HG02610 (cell line): Measurements from ENCODE around the gene KCNAB1.
A peak's percentile ranks its signal among the peaks of the same experiment; 100 is the strongest.

Experiments used
- ATAC-seq: cut with Tn5 transposase; IDR thresholded peaks from one replicate; pipeline ENCODE4 v1.9.1; 2021; ENCODE audit warnings: mild to moderate bottlenecking, moderate library complexity; ENCODE audit not compliant: unreplicated experiment

KCNAB1 gene

DNA sequence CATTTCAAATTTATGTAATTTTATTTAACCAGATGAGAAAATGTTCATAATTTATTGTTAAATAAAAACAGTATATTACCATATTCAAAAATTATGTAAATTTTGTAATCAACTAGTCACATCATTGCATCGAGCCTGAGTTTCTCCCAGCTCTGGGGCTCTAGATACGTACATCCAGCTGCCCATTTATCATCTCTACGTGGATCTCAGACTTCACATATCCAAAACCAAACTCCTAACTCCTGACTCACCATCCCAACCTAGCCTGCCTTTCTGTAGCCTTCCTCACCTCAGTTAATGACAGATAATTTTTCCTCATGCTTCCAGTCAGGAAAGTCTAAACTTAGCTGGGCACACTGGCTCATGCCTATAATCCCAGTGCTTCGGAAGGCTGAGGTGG lies 239.7 kb downstream of the KCNAB1 start:
- no peak for ATAC-seq

DNA sequence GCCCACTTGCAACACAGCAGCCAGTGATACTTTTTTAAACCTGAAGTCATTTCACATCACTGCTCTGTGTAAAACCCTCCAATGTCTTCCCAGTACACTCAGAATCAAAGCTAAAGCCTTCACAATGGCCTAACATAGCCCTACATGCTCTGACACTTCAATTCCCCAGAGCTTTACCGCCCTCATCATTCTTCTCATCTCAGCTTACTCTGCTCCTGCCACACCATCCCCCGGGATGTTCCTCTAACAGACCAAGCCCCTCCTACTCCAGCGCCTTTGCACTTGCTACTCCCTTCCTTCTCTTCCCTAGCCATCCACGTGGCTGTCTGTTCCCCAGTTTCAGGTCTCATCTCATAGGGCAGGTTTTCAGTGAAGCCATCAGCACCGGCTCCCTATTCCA lies 240.6 kb downstream of the KCNAB1 start:
- ATAC-seq, result no peak

DNA sequence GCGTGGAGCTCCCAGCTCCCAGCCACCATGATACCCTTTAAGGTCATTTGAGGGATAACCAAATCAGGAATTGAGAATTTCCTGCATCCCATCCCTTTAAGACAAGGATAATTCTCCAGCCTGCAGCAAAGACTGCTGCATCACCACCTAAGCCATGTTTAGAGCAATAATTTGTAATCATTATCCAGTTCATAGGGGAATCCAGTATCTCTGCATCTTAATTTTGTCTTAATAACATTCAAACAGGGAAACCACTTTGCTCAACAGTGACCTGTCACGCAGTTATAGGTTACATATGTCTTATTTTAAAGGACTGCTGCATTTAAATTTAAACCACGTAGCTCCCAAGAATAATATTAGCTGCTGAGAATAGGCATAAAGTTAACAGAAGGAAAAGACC lies 246.2 kb downstream of the KCNAB1 start:
- ATAC-seq, result no peak

DNA sequence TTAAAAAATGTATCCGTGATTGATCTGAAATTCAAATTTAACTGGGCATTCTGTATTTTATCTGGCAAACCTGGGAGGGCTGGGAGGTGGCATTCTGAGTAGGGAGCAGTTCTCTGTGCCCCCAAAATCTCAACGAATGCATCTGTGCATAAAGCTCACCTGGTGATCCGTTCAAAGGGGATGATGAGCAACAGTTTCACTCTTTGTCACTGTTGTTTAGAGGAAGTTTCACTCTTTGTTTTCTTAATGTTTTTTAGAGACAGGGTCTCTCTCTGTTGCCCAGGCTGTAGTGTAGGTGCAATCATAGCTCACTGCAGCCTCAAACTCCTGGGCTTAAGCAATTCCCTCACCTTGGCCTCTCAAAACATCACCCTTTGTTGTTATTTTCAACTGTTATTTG lies 247.8 kb downstream of the KCNAB1 start:
- ATAC-seq, result peak; percentile 75

DNA sequence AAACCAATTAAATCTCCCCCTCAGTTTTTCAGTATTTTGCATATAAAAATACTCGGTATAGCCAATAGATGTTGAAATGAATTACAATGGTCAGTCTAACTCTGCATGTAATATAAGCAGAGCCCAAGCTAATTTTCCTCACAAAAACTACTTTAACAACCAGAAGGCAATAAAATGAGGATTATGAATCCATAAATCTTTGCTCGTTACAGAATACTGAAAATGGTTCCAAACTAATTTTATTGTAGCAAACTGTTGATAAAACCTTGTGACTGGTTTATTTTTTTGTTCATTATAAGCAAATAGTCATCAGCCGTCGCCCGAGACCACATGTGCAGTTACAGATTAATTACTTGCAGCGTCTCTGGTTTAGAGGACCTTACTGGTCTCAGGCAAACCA lies 251.3 kb downstream of the KCNAB1 start:
- no peak for ATAC-seq

DNA sequence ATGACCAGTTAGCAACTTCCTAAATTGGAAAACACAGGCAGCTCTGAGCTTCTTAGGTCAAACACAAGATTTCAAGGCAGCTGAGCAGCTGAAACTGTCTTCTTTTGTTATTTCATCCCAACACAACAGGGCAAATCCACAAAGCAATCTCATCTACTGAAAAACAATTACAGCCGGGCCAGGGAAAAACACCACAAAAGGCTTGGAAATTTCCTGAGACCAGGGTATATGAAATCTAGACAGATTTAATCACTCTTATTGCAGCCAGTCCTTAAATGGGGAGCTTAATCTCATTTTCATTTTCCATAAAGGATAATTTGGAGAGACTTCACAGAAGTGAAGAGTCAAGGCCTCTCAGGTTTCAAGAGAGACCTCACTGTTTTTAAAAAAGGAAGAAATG lies 252.7 kb downstream of the KCNAB1 start:
- no peak for ATAC-seq

DNA sequence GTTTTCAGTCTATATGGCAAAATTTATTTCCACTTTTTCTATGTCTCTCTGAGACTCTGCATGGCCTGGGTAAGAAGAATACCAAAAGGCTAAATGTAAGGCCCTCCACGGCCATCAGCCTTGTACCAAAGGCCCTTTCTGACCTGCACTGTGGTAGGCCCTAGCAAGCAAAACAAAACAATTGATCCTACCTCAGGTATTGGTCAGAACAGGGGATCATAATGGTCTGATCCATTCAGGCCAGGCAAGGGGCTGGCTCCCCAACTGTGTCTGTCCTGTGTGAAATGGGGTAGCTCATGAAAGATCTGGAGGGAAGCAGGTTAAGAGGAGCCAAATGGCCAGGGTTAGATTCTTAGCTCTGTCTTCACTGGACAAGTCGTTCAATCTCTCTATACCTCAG lies 253.3 kb downstream of the KCNAB1 start:
- no peak for ATAC-seq

DNA sequence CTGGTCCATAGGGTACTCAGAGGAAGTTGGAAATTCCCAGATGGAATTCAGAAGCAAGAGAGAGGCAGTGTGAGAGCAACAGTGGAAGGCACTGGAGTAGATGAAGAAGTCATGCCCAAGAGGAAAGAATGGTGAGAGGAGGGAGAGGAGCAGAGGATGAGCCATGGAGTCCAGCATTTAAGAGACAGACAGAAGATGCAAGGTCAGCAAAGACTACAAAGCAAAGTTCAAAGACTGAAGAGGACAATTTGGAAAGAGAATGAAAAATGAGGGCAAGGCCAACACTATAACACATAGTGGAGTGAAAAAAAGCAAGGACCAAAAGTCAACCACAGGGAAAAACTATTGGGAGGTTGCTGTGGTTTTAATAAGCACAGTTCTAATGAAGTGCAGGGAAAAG lies 255.8 kb downstream of the KCNAB1 start:
- ATAC-seq, result no peak

DNA sequence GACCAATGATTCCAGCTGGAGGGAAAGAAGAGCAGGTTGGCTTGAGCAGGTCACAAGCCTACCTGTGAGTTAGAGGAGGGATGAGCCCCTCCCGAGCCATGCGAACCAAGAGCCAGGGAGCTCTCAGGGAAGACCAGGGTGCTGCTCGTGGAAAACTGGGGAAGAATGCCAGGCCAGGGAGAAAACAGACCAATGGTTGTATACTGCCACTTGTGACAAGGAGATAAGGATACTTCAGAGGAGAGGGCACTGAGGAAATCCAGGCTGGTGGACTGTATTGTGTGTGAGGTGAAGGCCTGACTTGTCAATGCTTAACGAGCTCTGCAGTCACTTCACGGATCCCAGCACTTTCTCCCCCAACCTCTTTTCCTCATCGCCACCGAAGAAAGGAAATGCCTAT lies 256.9 kb downstream of the KCNAB1 start:
- no peak for ATAC-seq

DNA sequence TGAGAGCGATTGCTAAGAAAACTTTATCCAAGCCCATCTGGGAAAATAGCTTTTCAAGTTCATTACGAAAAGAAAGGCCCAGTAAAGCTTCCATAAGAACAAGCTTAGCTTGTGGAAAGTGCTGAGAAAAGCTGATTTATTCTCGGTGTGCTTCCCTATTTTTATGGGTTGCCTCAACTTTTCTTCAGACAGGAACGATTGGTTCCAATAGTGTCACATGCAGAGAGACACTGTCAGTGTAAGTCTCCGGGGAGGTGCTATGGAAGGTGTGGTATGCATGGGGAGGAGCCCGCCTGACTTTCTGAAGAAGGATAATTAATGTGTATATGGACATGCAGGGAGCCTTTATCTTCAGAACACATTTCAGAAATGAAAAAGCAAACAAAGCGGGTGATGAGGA lies 257.3 kb downstream of the KCNAB1 start:
- ATAC-seq, result no peak

DNA sequence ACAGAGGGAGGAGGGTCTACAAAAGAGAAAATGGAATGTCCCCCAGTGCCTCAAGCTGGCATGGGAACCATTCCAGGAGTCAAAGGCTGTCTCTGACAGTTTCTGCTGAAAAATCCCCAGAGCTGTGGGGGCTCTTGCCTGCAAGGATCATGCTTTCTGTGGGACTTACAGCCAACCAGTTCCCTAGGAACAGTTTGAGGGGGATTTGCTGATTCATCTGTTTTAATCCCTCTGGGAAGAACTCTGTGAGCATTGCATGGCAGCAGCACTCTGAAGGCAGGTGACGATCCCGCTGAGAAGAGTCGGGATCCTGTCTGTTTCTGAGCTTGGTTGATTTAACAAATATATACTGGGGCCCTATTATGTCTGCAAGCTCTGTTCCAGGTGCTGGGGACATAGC lies 258.5 kb downstream of the KCNAB1 start:
- ATAC-seq, result no peak

DNA sequence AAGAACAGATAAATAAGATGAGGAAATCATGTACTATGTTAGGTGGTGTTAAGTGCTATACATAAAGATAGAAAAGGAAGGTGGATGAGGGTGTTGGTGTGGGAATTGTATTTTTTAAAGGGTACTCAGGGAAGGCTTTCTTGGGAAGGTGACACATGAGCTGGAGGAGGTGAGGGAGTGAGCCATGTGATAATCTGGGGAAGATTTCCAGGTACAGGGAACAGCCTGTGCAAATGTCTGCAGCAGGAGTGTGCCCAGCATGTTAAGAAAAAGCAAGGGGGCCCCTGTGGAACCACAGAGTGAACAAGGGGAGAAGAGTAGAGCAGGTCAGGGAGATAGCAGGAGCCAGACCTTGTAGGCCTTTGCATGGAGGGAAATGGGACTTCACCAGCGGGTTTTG lies 258.9 kb downstream of the KCNAB1 start:
- no peak for ATAC-seq

DNA sequence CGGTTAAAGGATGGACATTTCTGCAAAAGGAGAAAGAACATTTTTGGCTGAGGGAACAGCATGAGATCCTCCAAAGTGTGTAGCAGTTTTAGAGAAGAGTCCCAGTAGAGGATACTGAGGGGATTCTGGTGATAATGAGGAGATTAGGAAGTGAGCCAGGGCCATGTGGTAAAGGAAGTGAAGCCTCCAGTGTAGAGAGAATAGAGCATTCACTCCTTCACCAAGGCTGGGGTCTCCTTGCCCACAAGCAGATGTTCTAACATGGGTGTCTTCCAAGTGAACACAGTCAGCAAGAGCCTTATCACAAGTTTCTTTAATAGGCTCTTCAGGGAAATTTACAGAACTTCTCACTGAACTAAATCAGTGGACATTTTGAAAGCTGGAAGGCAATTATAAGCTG lies 260.9 kb downstream of the KCNAB1 start:
- ATAC-seq, result no peak

DNA sequence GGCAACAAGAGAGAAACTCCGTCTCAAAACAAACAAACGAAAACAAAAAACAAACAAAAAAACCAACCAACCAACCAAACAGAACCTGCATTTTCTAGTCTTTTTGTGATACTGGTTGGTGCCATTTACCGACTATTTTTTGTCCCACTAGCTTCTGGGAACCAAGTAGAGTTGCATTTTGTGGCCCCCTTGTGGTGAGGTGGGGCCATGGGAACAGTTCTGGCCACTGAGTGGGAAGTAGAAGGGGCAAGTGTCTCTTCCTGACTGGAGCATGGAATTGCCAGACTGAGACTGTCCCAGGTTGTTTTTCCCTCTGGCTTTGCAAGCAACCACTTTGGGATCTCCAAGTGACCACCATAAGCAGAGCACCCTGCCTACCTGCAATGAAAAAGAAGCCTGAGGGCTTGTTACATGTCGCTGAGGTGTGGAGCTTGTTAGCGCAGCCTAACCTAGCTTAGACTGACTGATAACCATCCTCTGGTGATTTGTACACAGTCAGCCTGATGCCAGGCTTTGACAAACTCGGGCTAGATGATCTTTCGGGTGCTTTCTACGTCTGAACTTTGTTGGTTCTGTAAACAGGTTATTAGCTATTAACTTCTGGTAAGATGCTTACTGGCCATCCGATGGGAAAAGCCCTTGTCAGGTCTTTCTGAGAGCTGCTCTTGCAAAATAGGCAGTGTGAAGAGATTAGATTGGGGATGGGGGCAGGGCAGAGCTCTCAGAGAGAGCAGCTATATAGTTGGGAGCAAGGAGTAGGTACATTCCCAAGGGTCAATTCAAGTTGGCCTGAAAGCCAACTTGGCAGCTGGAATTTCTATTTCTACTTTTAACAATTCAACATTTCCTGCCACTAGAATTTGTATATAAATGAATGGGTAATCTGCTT lies 262.3 kb downstream of the KCNAB1 start:
- peak; percentile 49 for ATAC-seq

DNA sequence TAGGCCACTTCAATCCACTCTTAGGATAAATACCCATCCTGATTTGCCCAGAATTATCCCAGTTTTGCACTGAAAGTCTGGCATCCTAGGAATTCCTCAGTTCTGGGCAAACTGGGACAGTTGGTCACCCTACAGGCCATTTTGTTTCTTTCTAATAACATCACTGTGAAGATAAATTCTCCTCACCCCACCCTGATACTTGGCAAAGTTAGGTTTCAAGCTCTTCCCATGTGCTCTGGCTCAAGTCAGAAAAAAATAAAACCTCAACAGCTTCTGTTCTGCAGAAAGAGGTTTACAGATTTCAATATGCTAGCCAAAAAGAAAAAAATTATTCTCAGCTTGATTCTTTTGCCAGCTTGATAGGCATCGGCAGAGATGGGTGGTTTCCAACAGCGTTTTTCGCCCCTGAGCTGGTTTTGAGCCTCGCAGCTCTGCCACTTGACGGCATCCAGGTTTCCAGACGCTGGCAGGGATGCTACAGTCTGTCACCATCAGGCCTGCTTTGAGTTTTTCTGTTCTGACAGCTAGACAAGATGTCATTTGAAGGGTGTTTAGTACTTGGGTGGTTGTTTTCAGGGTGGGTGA lies 263.2 kb downstream of the KCNAB1 start:
- no peak for ATAC-seq

DNA sequence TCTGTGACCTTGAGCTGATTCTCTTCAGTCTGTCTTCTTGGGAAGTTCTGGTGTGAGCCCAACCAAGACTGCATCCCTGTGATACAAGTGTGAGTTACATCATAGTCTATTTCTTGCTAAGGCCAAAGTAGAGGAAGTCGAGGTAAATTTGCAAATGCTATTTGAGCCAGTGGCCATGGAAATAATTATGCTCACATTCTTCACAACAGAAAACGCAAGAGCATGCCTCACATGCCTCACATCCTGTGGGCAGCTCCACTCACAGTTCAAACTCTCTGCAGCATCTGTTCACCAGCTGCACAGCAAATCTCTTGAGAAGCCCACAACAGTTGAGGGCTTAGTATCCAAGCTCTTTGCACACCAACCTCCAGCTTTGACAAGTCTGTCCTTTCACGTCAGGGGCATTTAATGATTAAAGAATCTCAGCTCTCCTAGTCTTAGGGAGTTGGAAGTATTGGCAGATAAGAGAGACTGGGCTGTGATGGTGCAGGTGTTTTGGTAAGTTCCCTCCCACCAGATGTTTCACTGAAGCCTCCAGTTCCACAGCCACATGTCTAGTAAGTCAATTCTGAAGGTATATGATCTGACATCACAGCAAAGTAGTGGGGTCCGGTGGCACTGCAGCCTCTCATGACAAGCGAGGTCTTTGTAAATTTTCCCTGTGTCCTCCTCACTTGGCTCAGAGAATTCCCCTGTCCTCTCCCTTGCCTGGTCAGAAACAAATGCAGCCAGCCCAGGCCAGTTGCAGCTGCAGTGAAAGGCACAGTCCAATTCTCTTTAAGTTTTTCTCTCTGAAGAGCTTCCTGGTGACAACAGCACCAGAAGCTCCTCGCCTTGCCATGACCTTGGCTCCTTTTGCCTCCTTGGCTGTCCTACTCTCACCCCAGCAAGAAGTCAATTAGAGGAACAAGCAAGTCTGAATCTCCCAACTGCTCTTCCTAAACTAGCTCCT lies 268.4 kb downstream of the KCNAB1 start:
- ATAC-seq, result peak; percentile 54

DNA sequence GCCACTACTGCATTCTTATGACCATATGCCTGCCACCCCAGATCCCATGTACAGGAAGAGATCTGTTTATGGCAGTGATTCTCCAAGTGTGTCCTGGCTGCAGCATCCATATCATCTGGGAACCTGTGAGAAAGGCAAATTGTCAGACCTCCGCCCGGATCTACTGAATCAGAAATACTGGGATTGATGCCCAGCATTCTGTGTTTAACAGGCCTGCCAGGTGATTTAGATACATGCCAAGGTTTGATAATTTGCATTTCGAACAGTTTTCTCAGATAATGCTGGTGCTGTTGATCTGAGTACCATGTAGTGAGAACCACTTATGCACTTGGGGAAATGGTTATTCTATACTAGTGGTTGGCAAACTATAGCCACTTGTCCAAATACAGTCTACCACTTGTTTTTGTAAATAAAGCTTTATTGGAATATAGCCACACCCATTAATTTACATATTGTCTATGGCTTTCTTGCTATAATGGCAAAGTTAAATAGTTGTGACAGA lies 269.1 kb downstream of the KCNAB1 start:
- no peak for ATAC-seq

DNA sequence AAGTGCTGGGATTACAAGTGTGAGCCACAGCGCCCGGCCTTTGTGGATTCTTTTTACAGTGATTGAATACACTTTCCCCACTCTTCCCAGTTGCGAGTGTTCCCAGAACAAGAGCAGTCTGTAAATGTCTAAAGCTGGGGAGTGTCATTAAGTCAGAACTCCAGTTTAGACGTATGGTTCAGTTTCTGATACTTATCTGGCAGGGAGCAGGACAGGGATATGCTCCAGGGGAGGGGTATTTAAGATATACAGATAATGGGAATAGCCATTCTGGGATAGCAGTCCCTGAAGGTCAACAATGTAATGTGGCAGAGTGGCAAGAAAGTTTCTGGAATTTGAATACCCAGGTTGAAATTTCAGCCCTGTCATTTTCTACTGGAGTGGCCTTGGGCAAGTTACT lies 270.5 kb downstream of the KCNAB1 start:
- ATAC-seq, result no peak

DNA sequence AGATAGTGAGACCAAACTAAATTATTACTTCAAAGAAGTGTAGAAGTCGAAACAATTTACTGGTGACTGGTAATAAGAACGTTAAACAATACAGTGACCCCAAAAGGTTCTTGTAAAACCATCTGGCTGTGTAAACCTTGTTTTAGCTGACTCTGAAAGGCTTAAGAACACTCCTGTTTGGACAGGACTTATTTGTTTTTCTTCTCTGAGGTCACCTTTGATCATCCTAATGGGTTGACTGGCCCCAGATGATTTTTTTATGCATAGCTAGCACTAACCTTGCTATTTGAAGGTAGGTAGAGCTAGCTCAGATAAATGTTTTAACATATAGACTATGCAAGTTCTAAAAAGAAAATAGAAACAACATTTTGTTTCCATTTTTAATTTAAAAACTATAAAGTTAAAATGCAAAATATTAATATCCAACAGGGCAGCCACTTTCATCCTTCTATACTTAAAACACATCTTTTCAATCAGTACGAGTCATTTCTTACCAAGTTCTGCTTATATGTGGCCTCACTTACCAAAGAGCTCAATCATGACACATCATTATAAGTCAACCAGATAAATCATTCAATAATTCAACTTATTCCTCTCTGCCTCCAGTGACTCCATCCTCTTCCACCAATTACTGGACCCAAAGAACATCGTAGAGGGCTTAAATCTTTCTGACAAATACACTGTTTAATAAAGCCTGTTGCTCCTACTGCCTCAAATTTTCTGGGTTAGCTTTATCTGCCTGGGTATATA lies 275.8 kb downstream of the KCNAB1 start:
- ATAC-seq, result no peak

DNA sequence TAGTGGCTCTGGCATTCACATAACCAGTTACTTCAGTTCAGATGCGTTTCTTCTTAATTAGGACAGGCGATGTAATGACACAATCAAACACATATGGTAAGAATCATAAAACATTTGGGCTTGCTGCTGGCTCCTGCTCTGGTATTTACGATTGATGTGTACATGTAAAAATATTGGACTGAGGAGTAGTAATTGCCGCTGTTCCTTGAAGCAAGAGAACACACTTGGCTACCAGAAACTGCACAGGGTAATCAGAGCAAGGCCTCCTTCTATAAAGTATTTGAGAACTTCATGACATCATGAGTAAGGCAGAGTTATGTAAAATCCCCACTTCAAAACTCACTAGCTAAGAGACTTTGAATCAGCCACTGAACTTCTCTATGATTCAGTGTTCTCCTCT lies 276.5 kb downstream of the KCNAB1 start:
- ATAC-seq, result no peak

DNA sequence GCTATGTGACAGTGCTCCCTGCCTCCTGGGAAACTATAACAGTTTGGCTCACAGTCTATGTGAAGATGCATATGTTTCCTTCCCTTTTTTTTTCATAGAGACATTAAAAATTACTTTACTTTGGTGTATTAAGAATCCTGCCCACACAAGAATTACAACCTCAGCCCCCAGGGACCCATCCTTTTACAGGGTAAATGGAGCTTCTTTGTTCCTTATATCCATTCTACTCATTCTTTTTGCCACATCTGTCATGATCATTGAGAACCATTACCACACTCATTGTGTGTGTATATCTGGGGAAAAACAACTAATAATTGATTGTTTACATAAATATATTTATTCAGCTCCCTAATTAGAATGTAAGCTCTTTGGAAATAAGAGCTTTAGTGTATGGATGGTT lies 277.2 kb downstream of the KCNAB1 start:
- no peak for ATAC-seq
